H1 (cell line): Measurements from ENCODE around the gene DYSF. TPM values are rescaled to one million over a fixed set of nuclear protein-coding genes. Genes with fewer than 3 reads are reported as not detected.

Experiments
- polyA plus RNA-seq, 7 experiments: library from polyadenylated mRNA; depleted of rRNA in 3 of 7; stranded (reverse) in 5 of 7; unstranded in 2 of 7; fragments of >200 nt in 5 of 7; fragments of 200-250 nt in 2 of 7; gene quantifications; 1 replicate in 5 of 7; 2 replicates in 1 of 7; 4 replicates in 1 of 7; pipeline versions ENCODE4 v1.2.1 to v1.2.3, GENCODE V29; 2011 to 2013; ENCODE audit warnings: missing spikeins in 2 of 7, mixed read lengths in 2 of 7
- total RNA-seq: library from RNA; stranded (reverse); fragmentation: NEBNext Ultra II Directional; extraction: Animal tissue kit (Norgen Biotek cat#: 25700); gene quantifications from 2 replicates; pipeline ENCODE4 v1.2.1, GENCODE V29; 2021
- TF ChIP-seq, protein P1 (sequence below): fragments of 300-600 bp; sonication (generic); IDR thresholded peaks from 2 replicates; pipeline ENCODE4 v1.7.1; 2012; ENCODE audit warnings: low read length, moderate library complexity, mild to moderate bottlenecking, inconsistent platforms; ENCODE audit not compliant: insufficient replicate concordance

The DYSF gene
- total and polyA plus RNA-seq, 2 of the 8 experiments (the other 6 are each of a cell fraction or from before 2014, with no cell fraction given): 5.8 to 7.1 TPM

GRCh38 chr2:71598526-71598925 is 145.2 kb downstream of the DYSF start (continued):
- TF ChIP-seq, protein P1, sequence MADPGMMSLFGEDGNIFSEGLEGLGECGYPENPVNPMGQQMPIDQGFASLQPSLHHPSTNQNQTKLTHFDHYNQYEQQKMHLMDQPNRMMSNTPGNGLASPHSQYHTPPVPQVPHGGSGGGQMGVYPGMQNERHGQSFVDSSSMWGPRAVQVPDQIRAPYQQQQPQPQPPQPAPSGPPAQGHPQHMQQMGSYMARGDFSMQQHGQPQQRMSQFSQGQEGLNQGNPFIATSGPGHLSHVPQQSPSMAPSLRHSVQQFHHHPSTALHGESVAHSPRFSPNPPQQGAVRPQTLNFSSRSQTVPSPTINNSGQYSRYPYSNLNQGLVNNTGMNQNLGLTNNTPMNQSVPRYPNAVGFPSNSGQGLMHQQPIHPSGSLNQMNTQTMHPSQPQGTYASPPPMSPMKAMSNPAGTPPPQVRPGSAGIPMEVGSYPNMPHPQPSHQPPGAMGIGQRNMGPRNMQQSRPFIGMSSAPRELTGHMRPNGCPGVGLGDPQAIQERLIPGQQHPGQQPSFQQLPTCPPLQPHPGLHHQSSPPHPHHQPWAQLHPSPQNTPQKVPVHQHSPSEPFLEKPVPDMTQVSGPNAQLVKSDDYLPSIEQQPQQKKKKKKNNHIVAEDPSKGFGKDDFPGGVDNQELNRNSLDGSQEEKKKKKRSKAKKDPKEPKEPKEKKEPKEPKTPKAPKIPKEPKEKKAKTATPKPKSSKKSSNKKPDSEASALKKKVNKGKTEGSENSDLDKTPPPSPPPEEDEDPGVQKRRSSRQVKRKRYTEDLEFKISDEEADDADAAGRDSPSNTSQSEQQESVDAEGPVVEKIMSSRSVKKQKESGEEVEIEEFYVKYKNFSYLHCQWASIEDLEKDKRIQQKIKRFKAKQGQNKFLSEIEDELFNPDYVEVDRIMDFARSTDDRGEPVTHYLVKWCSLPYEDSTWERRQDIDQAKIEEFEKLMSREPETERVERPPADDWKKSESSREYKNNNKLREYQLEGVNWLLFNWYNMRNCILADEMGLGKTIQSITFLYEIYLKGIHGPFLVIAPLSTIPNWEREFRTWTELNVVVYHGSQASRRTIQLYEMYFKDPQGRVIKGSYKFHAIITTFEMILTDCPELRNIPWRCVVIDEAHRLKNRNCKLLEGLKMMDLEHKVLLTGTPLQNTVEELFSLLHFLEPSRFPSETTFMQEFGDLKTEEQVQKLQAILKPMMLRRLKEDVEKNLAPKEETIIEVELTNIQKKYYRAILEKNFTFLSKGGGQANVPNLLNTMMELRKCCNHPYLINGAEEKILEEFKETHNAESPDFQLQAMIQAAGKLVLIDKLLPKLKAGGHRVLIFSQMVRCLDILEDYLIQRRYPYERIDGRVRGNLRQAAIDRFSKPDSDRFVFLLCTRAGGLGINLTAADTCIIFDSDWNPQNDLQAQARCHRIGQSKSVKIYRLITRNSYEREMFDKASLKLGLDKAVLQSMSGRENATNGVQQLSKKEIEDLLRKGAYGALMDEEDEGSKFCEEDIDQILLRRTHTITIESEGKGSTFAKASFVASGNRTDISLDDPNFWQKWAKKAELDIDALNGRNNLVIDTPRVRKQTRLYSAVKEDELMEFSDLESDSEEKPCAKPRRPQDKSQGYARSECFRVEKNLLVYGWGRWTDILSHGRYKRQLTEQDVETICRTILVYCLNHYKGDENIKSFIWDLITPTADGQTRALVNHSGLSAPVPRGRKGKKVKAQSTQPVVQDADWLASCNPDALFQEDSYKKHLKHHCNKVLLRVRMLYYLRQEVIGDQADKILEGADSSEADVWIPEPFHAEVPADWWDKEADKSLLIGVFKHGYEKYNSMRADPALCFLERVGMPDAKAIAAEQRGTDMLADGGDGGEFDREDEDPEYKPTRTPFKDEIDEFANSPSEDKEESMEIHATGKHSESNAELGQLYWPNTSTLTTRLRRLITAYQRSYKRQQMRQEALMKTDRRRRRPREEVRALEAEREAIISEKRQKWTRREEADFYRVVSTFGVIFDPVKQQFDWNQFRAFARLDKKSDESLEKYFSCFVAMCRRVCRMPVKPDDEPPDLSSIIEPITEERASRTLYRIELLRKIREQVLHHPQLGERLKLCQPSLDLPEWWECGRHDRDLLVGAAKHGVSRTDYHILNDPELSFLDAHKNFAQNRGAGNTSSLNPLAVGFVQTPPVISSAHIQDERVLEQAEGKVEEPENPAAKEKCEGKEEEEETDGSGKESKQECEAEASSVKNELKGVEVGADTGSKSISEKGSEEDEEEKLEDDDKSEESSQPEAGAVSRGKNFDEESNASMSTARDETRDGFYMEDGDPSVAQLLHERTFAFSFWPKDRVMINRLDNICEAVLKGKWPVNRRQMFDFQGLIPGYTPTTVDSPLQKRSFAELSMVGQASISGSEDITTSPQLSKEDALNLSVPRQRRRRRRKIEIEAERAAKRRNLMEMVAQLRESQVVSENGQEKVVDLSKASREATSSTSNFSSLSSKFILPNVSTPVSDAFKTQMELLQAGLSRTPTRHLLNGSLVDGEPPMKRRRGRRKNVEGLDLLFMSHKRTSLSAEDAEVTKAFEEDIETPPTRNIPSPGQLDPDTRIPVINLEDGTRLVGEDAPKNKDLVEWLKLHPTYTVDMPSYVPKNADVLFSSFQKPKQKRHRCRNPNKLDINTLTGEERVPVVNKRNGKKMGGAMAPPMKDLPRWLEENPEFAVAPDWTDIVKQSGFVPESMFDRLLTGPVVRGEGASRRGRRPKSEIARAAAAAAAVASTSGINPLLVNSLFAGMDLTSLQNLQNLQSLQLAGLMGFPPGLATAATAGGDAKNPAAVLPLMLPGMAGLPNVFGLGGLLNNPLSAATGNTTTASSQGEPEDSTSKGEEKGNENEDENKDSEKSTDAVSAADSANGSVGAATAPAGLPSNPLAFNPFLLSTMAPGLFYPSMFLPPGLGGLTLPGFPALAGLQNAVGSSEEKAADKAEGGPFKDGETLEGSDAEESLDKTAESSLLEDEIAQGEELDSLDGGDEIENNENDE: no peak
